Sigmoid colon (tissue), 4 donors: ENCODE results near the gene USP34.

Source experiments
- CTCF ChIP-seq, 4 experiments: fragments of 450-650 bp in 3 of 4; fragments of 200-600 bp in 1 of 4; IDR thresholded peaks; one replicate each; pipeline ENCODE4 v1.5.1; 2016 to 2019; ENCODE audit warnings: antibody characterized with exemption in 4 of 4, mild to moderate bottlenecking in 3 of 4, moderate library complexity in 2 of 4
- EP300 ChIP-seq, 4 donors: sonication (generic); formaldehyde crosslinking; IDR thresholded peaks; one replicate each; pipeline ENCODE4 v1.6.1; 2017; ENCODE audit warnings: antibody characterized with exemption in 4 of 4

DNA sequence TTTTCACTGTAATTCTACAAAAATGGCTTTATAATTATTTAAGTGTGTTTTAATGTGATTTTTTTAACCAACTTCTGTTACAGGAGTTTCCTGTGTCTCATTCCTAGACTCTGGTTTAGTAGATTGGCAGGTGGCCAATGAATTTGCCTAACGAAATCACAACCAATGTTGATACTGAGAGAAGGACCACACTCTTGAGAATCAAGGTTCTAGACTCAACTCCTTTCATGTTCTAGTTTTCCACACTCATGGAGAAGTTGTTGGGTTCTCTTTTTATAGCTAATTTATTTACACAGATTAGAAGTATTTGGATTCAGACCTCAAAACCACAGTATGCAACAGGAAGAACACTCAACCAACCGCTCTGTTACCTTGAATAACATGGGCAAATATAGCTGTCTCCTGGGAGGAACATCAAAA, 22.6 kb upstream of the USP34 start:
- no peak for TF ChIP-seq EP300 (IDR thresholded peaks at IDR 0.05)
- no peak for TF ChIP-seq CTCF (IDR thresholded peaks at IDR 0.05)
